Measurements from ENCODE around the gene TMCO4.

GRCh38 chr1:19703280-19703679 is 96.4 kb downstream of the TMCO4 start:
- TF ChIP-seq ESRRG (CRISPR knock-in tag; IDR thresholded peaks at IDR 0.05) (no peak), ISL1 (CRISPR knock-in tag; IDR thresholded peaks at IDR 0.05) (no peak), SNAI2 (CRISPR knock-in tag; IDR thresholded peaks at IDR 0.05) (no peak), ZNF565 (CRISPR knock-in tag; conservative IDR thresholded peaks at IDR 0.05; ENCODE audit: low read depth) (no peak)
- TF ChIP-seq, protein P1, sequence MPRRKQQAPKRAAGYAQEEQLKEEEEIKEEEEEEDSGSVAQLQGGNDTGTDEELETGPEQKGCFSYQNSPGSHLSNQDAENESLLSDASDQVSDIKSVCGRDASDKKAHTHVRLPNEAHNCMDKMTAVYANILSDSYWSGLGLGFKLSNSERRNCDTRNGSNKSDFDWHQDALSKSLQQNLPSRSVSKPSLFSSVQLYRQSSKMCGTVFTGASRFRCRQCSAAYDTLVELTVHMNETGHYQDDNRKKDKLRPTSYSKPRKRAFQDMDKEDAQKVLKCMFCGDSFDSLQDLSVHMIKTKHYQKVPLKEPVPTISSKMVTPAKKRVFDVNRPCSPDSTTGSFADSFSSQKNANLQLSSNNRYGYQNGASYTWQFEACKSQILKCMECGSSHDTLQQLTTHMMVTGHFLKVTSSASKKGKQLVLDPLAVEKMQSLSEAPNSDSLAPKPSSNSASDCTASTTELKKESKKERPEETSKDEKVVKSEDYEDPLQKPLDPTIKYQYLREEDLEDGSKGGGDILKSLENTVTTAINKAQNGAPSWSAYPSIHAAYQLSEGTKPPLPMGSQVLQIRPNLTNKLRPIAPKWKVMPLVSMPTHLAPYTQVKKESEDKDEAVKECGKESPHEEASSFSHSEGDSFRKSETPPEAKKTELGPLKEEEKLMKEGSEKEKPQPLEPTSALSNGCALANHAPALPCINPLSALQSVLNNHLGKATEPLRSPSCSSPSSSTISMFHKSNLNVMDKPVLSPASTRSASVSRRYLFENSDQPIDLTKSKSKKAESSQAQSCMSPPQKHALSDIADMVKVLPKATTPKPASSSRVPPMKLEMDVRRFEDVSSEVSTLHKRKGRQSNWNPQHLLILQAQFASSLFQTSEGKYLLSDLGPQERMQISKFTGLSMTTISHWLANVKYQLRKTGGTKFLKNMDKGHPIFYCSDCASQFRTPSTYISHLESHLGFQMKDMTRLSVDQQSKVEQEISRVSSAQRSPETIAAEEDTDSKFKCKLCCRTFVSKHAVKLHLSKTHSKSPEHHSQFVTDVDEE (CRISPR knock-in tag; IDR thresholded peaks at IDR 0.05): no peak
